Liver (tissue), 9 donors: ENCODE measurements around the gene HPD. TPM values are rescaled to one million over a fixed set of nuclear protein-coding genes. Genes with fewer than 3 reads are reported as not detected.

Source experiments
- DNase-seq: peaks from one replicate; pipeline ENCODE4 v3.0.0-alpha.2; 2017; ENCODE audit warnings: low spot score
- H3K27ac ChIP-seq, 2 donors: one replicate each; pipeline ENCODE4 v1.7.0; 2013; ENCODE audit warnings: inconsistent platforms in 2 of 2, low read length in 2 of 2, control low read depth in 1 of 2, low read depth in 1 of 2, mild to moderate bottlenecking in 1 of 2
- H3K27me3 ChIP-seq, 4 donors: one replicate each; pipeline versions ENCODE4 v1.6.1 to v1.7.0; 2013; ENCODE audit warnings: low read length in 3 of 4, inconsistent platforms in 1 of 4, mild to moderate bottlenecking in 1 of 4, moderate library complexity in 1 of 4; ENCODE audit not compliant: control insufficient read depth in 4 of 4, insufficient read depth in 4 of 4
- H3K36me3 ChIP-seq, 4 donors: one replicate each; pipeline versions ENCODE4 v1.6.1 to v1.7.0; 2013; ENCODE audit warnings: low read length in 3 of 4, mild to moderate bottlenecking in 3 of 4, low read depth in 1 of 4, moderate library complexity in 1 of 4; ENCODE audit not compliant: control insufficient read depth in 4 of 4, insufficient read depth in 3 of 4
- H3K4me1 ChIP-seq, 4 donors: one replicate each; pipeline versions ENCODE4 v1.6.1 to v1.7.0; 2013; ENCODE audit warnings: low read length in 3 of 4, mild to moderate bottlenecking in 3 of 4, moderate library complexity in 1 of 4; ENCODE audit not compliant: control insufficient read depth in 4 of 4, insufficient read depth in 4 of 4
- H3K4me3 ChIP-seq, 3 donors: one replicate each; pipeline versions ENCODE4 v1.6.1 to v1.7.0; 2013; ENCODE audit warnings: low read length in 3 of 3, control low read depth in 1 of 3, low read depth in 1 of 3, mild to moderate bottlenecking in 1 of 3
- H3K9ac ChIP-seq, 2 donors: one replicate each; pipeline ENCODE4 v1.7.0; 2013; ENCODE audit warnings: low read length in 2 of 2, mild to moderate bottlenecking in 2 of 2, moderate library complexity in 2 of 2, control low read depth in 1 of 2, low read depth in 1 of 2
- H3K9me3 ChIP-seq, 4 donors: one replicate each; pipeline versions ENCODE4 v1.6.1 to v1.7.0; 2013; ENCODE audit warnings: low read length in 3 of 4; ENCODE audit not compliant: control insufficient read depth in 4 of 4
- ATF3 ChIP-seq: IDR thresholded peaks from 2 replicates; pipeline ENCODE4 v1.6.1; 2016; ENCODE audit warnings: antibody characterized with exemption
- EGR1 ChIP-seq, 2 donors: IDR thresholded peaks; 2 replicates each; pipeline ENCODE4 v1.6.1; 2016 to 2018; ENCODE audit warnings: antibody characterized with exemption in 2 of 2, low read depth in 2 of 2
- FOXA1 ChIP-seq: IDR thresholded peaks from 2 replicates; pipeline ENCODE4 v1.6.1; 2016; ENCODE audit warnings: antibody characterized with exemption
- FOXA2 ChIP-seq: IDR thresholded peaks from 2 replicates; pipeline ENCODE4 v1.6.1; 2016; ENCODE audit warnings: antibody characterized with exemption
- GABPA ChIP-seq, 2 donors: IDR thresholded peaks in 1 of 2; conservative IDR thresholded peaks in 1 of 2; 2 replicates each; pipeline ENCODE4 v1.6.1; 2016; ENCODE audit warnings: antibody characterized with exemption in 2 of 2, mild to moderate bottlenecking in 1 of 2, moderate library complexity in 1 of 2
- HNF4A ChIP-seq, 2 donors: conservative IDR thresholded peaks; 2 replicates each; pipeline ENCODE4 v1.6.1; 2016; ENCODE audit warnings: antibody characterized with exemption in 2 of 2, mild to moderate bottlenecking in 2 of 2
- HNF4G ChIP-seq: IDR thresholded peaks from 2 replicates; pipeline ENCODE4 v1.6.1; 2016; ENCODE audit warnings: antibody characterized with exemption
- JUND ChIP-seq, 2 donors: IDR thresholded peaks; 2 replicates each; pipeline ENCODE4 v1.6.1; 2016; ENCODE audit warnings: antibody characterized with exemption in 2 of 2
- NR2F2 ChIP-seq: IDR thresholded peaks from 2 replicates; pipeline ENCODE4 v1.6.1; 2016; ENCODE audit warnings: antibody characterized with exemption
- RAD21 ChIP-seq, 2 donors: IDR thresholded peaks; 2 replicates each; pipeline ENCODE4 v1.6.1; 2016; ENCODE audit warnings: antibody characterized with exemption in 2 of 2, mild to moderate bottlenecking in 2 of 2
- RXRA ChIP-seq, 2 donors: IDR thresholded peaks; 2 replicates each; pipeline ENCODE4 v1.6.1; 2017 to 2018; ENCODE audit warnings: antibody characterized with exemption in 2 of 2, mild to moderate bottlenecking in 1 of 2
- SP1 ChIP-seq: IDR thresholded peaks from 2 replicates; pipeline ENCODE4 v1.6.1; 2018; ENCODE audit warnings: antibody characterized with exemption, mild to moderate bottlenecking
- TAF1 ChIP-seq: conservative IDR thresholded peaks from 2 replicates; pipeline ENCODE4 v1.6.1; 2016; ENCODE audit warnings: antibody characterized with exemption, mild to moderate bottlenecking
- YY1 ChIP-seq: IDR thresholded peaks from 2 replicates; pipeline ENCODE4 v1.6.1; 2016; ENCODE audit warnings: antibody characterized with exemption, mild to moderate bottlenecking
- ZBTB33 ChIP-seq: IDR thresholded peaks from 2 replicates; pipeline ENCODE4 v1.6.1; 2016; ENCODE audit warnings: antibody characterized with exemption
- WGBS: extraction: QIAGEN DNeasy Blood & Tissue Kit; methylation state at CpG from one replicate; pipeline ENCODE4 v1.1.7; 2013; 5-methylcytosine and 5-hydroxymethylcytosine counted together
- polyA plus RNA-seq, 2 donors: library from polyadenylated mRNA; stranded (reverse) in 1 of 2; unstranded in 1 of 2; fragments of 200-250 nt in 1 of 2; fragments of >200 nt in 1 of 2; fragmentation: Nextera tagmentation in 1 of 2; extraction: Ambion mirVana in 1 of 2; gene quantifications; one replicate each; pipeline versions ENCODE4 v1.2.1 to v1.2.3, GENCODE V29; 2013 to 2015
- total RNA-seq, 2 donors: library from RNA; depleted of rRNA; stranded (reverse); fragments of >200 nt; gene quantifications; one replicate each; pipeline ENCODE4 v1.2.3, GENCODE V29; 2014
- TF ChIP-seq, protein P1 (sequence below): IDR thresholded peaks from 2 replicates; pipeline ENCODE4 v1.6.1; 2016; ENCODE audit warnings: antibody characterized with exemption, mild to moderate bottlenecking
- TF ChIP-seq, protein P2 (sequence below): fragments of 150-350 bp; IDR thresholded peaks from 2 replicates; pipeline ENCODE4 v1.5.1; 2017; ENCODE audit warnings: improper control_type of control experiment, low read depth, low read length; ENCODE audit not compliant: missing input control
- TF ChIP-seq, protein P3 (sequence below): IDR thresholded peaks from 2 replicates; pipeline ENCODE4 v1.6.1; 2016; ENCODE audit warnings: antibody characterized with exemption
- donor health status: healthy.
- donor health status: healthy.
- donor health status: healthy.
- donor health status: healthy.
- donor health status: healthy.

HPD gene
- total and polyA plus RNA-seq, 4 donors = 31.3 to 812 (median 509) TPM

DNA sequence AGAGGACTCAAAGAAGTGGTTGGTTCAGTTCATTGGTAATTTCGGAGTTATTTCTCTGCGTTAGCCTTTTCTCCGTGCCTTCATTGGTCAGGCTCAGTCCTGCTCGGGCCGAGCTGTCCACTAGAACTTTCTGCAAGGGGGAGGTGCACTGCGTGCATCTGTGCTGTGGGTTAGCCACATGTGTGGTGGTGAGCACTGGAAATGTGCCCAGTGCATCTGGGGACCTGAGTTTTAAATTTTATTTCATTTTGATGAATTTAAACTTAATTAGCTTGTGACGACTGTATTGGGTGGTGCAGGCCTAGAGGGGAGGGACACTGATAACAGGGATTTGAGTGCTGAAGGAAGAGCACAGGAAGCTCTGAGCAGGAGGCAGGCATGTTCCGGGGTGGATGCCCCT, 30.4 kb downstream of the HPD start:
- Histone ChIP-seq H3K9me3 (no peaks in the 10 kb centered on the region), H3K36me3 (peaks cover 28 to 77% (median 37%) of the 10 kb centered on the region in 4 donors), H3K27ac (no peak overlapping the region), H3K4me3 (no peak overlapping the region), H3K9ac (no peak overlapping the region), H3K4me1 (no peaks in the 10 kb centered on the region), H3K27me3 (no peaks in the 10 kb centered on the region)
- no peak for TF ChIP-seq JUND (IDR thresholded peaks at IDR 0.05)
- no peak for TF ChIP-seq EGR1 (IDR thresholded peaks at IDR 0.05; ENCODE audit: low read depth in 2 of 2)
- TF ChIP-seq ATF3 = no peak
- no peak for TF ChIP-seq ZBTB33
- no peak for TF ChIP-seq HNF4G
- no peak for TF ChIP-seq SP1
- TF ChIP-seq RXRA (IDR thresholded peaks at IDR 0.05) = no peak
- TF ChIP-seq YY1 = no peak
- TF ChIP-seq, protein P1, sequence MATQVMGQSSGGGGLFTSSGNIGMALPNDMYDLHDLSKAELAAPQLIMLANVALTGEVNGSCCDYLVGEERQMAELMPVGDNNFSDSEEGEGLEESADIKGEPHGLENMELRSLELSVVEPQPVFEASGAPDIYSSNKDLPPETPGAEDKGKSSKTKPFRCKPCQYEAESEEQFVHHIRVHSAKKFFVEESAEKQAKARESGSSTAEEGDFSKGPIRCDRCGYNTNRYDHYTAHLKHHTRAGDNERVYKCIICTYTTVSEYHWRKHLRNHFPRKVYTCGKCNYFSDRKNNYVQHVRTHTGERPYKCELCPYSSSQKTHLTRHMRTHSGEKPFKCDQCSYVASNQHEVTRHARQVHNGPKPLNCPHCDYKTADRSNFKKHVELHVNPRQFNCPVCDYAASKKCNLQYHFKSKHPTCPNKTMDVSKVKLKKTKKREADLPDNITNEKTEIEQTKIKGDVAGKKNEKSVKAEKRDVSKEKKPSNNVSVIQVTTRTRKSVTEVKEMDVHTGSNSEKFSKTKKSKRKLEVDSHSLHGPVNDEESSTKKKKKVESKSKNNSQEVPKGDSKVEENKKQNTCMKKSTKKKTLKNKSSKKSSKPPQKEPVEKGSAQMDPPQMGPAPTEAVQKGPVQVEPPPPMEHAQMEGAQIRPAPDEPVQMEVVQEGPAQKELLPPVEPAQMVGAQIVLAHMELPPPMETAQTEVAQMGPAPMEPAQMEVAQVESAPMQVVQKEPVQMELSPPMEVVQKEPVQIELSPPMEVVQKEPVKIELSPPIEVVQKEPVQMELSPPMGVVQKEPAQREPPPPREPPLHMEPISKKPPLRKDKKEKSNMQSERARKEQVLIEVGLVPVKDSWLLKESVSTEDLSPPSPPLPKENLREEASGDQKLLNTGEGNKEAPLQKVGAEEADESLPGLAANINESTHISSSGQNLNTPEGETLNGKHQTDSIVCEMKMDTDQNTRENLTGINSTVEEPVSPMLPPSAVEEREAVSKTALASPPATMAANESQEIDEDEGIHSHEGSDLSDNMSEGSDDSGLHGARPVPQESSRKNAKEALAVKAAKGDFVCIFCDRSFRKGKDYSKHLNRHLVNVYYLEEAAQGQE = no peak
- TF ChIP-seq FOXA1 = no peak
- TF ChIP-seq FOXA2 = no peak
- TF ChIP-seq, protein P2, sequence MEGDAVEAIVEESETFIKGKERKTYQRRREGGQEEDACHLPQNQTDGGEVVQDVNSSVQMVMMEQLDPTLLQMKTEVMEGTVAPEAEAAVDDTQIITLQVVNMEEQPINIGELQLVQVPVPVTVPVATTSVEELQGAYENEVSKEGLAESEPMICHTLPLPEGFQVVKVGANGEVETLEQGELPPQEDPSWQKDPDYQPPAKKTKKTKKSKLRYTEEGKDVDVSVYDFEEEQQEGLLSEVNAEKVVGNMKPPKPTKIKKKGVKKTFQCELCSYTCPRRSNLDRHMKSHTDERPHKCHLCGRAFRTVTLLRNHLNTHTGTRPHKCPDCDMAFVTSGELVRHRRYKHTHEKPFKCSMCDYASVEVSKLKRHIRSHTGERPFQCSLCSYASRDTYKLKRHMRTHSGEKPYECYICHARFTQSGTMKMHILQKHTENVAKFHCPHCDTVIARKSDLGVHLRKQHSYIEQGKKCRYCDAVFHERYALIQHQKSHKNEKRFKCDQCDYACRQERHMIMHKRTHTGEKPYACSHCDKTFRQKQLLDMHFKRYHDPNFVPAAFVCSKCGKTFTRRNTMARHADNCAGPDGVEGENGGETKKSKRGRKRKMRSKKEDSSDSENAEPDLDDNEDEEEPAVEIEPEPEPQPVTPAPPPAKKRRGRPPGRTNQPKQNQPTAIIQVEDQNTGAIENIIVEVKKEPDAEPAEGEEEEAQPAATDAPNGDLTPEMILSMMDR = no peak
- TF ChIP-seq TAF1 = no peak
- no peak for TF ChIP-seq GABPA (IDR thresholded peaks at IDR 0.05 in 1 of 2, conservative IDR thresholded peaks at IDR 0.05 in 1 of 2)
- TF ChIP-seq HNF4A (conservative IDR thresholded peaks at IDR 0.05) = no peak
- TF ChIP-seq NR2F2 = no peak
- TF ChIP-seq, protein P3, sequence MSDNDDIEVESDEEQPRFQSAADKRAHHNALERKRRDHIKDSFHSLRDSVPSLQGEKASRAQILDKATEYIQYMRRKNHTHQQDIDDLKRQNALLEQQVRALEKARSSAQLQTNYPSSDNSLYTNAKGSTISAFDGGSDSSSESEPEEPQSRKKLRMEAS = no peak
- no peak for TF ChIP-seq RAD21 (IDR thresholded peaks at IDR 0.05)
- WGBS = 95% methylated on average over 8 of the region's 8 CpGs
- DNase-seq = no peak
